Left ventricle myocardium superior (tissue), 1 donor: ENCODE measurements around the gene OR51G2. TPM values are rescaled to one million over a fixed set of nuclear protein-coding genes. Genes with fewer than 3 reads are reported as not detected.
"Not testable (repeated sequence)": the region's sequence is repeated elsewhere in the genome, so short reads cannot be mapped to it uniquely, and the experiment has no call there.

ENCODE experiments used
- ATAC-seq: fragments of 200-7000 bp; cut with Tn5 transposase; one replicate; pipeline ENCODE4 v1.9.1; 2020; ENCODE audit warnings: mild to moderate bottlenecking, moderate library complexity
- DNase-seq: peaks from one replicate; pipeline ENCODE4 v3.0.0-alpha.2; 2020
- intact Hi-C: fragments of 100-400 bp; cut with micrococcal nuclease; formaldehyde crosslinking; loops from one replicate; pipeline ENCODE4 v1.11.0; 2022
- long read RNA-seq: library from polyadenylated mRNA; unstranded; transcript quantifications from one replicate; pipeline ENCODE4 v2.0.0, GENCODE V29; 2021
- total RNA-seq: library from RNA; stranded (reverse); fragmentation: NEBNext Ultra II Directional; extraction: Animal tissue kit (Norgen Biotek cat#: 25700); gene quantifications from one replicate; pipeline ENCODE4 v1.2.1, GENCODE V29; 2021
- donor health status: DM: no; HTN: yes; CAD: no; lungs with severe emphysema.

OR51G2 gene
- total RNA-seq, result not detected
- long read RNA-seq, result 0 reads

- DNase-seq, result no peak
- no peak for ATAC-seq
- intact Hi-C loops, result no loop called here
Measured at GRCh38 chr11:4919250-4919649, at the start of gene OR51G2. OR51G2 (minus strand) TSS chr11:4919350; CDS start chr11:4915663, 3,687 bp downstream.

- no peak for ATAC-seq
- DNase-seq, result no peak
- intact Hi-C loops, result no loop called here
Measured at GRCh38 chr11:4962816-4963215, 43.7 kb upstream of the OR51G2 start.

- no peak for DNase-seq
- intact Hi-C loops, result no loop called here
- ATAC-seq, result no peak
Measured at GRCh38 chr11:4960877-4961276, 41.7 kb upstream of the OR51G2 start.

- DNase-seq (no peak), ATAC-seq (no peak)
- intact Hi-C loops, result no loop called here
Measured at GRCh38 chr11:4957396-4957795, 38.2 kb upstream of the OR51G2 start.

GRCh38 chr11:4955613-4956012 is 36.5 kb upstream of the OR51G2 start, which contains the start of gene OR51A2:
OR51A2 (minus strand) TSS chr11:4955713; CDS start chr11:4955713, 0 bp downstream.
- DNase-seq, intact Hi-C loops: not testable (repeated sequence)

GRCh38 chr11:4947505-4947904 is 28.4 kb upstream of the OR51G2 start, which contains the start of gene OR51A4:
OR51A4 (minus strand) TSS chr11:4947605; CDS start chr11:4947100, 505 bp downstream.
- intact Hi-C loops, result no loop called here
- DNase-seq (no peak), ATAC-seq (no peak)

More at GRCh38 chr11:4955613-4956012, 36.5 kb upstream of the OR51G2 start, which contains the start of gene OR51A2:
- ATAC-seq, result not testable (repeated sequence)

GRCh38 chr11:4936745-4937144 is 17.6 kb upstream of the OR51G2 start:
- ATAC-seq (no peak), DNase-seq (no peak)
- intact Hi-C loops, result no loop called here

- ATAC-seq (no peak), DNase-seq (no peak)
- intact Hi-C loops, result no loop called here
Measured at GRCh38 chr11:4932751-4933150, 13.6 kb upstream of the OR51G2 start.

- intact Hi-C loops, result no loop called here
- ATAC-seq, result no peak
Measured at GRCh38 chr11:4926608-4927007, 7.5 kb upstream of the OR51G2 start.

GRCh38 chr11:4924239-4924638 is 5.1 kb upstream of the OR51G2 start, which contains the start of gene OR51G1:
OR51G1 (minus strand) TSS chr11:4924339; CDS start chr11:4924339, 0 bp downstream.
- DNase-seq (no peak), ATAC-seq (no peak)
- intact Hi-C loops, result no loop called here

More at GRCh38 chr11:4926608-4927007, 7.5 kb upstream of the OR51G2 start:
- DNase-seq, result no peak

GRCh38 chr11:4922304-4922703 is 3.2 kb upstream of the OR51G2 start:
- ATAC-seq, result no peak
- no peak for DNase-seq
- intact Hi-C loops, result no loop called here

- intact Hi-C loops, result no loop called here
- ATAC-seq (no peak), DNase-seq (no peak)
Measured at GRCh38 chr11:4921796-4922195, 2.6 kb upstream of the OR51G2 start.

GRCh38 chr11:4916581-4916980 is 2.6 kb downstream of the OR51G2 start:
- no peak for DNase-seq
- intact Hi-C loops, result no loop called here
- ATAC-seq, result no peak

- intact Hi-C loops, result no loop called here
- ATAC-seq (no peak), DNase-seq (no peak)
Measured at GRCh38 chr11:4903484-4903883, 15.7 kb downstream of the OR51G2 start, which contains the start of gene OR51A7. OR51A7 (plus strand) TSS chr11:4903783; CDS start chr11:4907370, 3,587 bp downstream.

- DNase-seq (no peak), ATAC-seq (no peak)
- intact Hi-C loops, result no loop called here
Measured at GRCh38 chr11:4891996-4892640, 27.0 kb downstream of the OR51G2 start.

GRCh38 chr11:4890279-4890678 is 28.9 kb downstream of the OR51G2 start:
- ATAC-seq, result no peak
- intact Hi-C loops, result no loop called here

GRCh38 chr11:4887591-4887990 is 31.6 kb downstream of the OR51G2 start:
- DNase-seq, result no peak
- ATAC-seq, result no peak
- intact Hi-C loops, result no loop called here

More at GRCh38 chr11:4890279-4890678, 28.9 kb downstream of the OR51G2 start:
- DNase-seq, result no peak

- ATAC-seq (no peak), DNase-seq (no peak)
- intact Hi-C loops, result no loop called here
Measured at GRCh38 chr11:4886186-4886585, 33.0 kb downstream of the OR51G2 start.

- ATAC-seq (no peak), DNase-seq (no peak)
- intact Hi-C loops, result no loop called here
Measured at GRCh38 chr11:4884361-4884760, 34.8 kb downstream of the OR51G2 start.

GRCh38 chr11:4882543-4882942 is 36.6 kb downstream of the OR51G2 start:
- intact Hi-C loops, result no loop called here
- DNase-seq (no peak), ATAC-seq (no peak)
